DND-41 (cell line): ENCODE measurements around the gene SEPTIN5.

Experiments
- ATAC-seq: fragments of 200-7000 bp; cut with Tn5 transposase; 3 replicates; pipeline ENCODE4 v1.9.1; 2021; ENCODE audit warnings: low read depth; ENCODE audit not compliant: insufficient read depth
- DNase-seq: peaks from one replicate; pipeline ENCODE4 v3.0.0-alpha.2; 2020
- H2AFZ ChIP-seq: 2 replicates; pipeline ENCODE4 v1.6.0; 2012; ENCODE audit warnings: low read depth, low read length
- H3K27ac ChIP-seq: 2 replicates; pipeline ENCODE4 v1.5.1; 2012; ENCODE audit warnings: low read length, inconsistent platforms
- H3K27me3 ChIP-seq: fragments of 200-600 bp; sonication (generic); 2 replicates; pipeline ENCODE4 v1.6.0; 2012; ENCODE audit warnings: low read length, mild to moderate bottlenecking, inconsistent platforms; ENCODE audit not compliant: insufficient read depth, poor library complexity
- H3K36me3 ChIP-seq: 2 replicates; pipeline ENCODE4 v1.5.1; 2012; ENCODE audit warnings: low read length, inconsistent platforms; ENCODE audit not compliant: insufficient read depth
- H3K4me1 ChIP-seq: 2 replicates; pipeline ENCODE4 v1.5.1; 2012; ENCODE audit warnings: mild to moderate bottlenecking, low read length; ENCODE audit not compliant: insufficient read depth
- H3K4me2 ChIP-seq: 2 replicates; pipeline ENCODE4 v1.6.0; 2012; ENCODE audit warnings: mild to moderate bottlenecking, moderate library complexity, low read length, inconsistent platforms; ENCODE audit not compliant: insufficient read depth
- H3K4me3 ChIP-seq, 2 experiments: fragments of 200-600 bp in 1 of 2; shearing (Covaris generic) in 1 of 2; 2 replicates each; pipeline ENCODE4 v1.5.1; 2012 to 2016; ENCODE audit warnings: inconsistent platforms in 2 of 2, low read length in 2 of 2, mild to moderate bottlenecking in 2 of 2, low read depth in 1 of 2, moderate library complexity in 1 of 2
- H3K79me2 ChIP-seq: 2 replicates; pipeline ENCODE4 v1.6.0; 2012; ENCODE audit warnings: low read length, inconsistent platforms; ENCODE audit not compliant: insufficient read depth
- H3K9ac ChIP-seq: 2 replicates; pipeline ENCODE4 v1.6.0; 2012; ENCODE audit warnings: low read depth, mild to moderate bottlenecking, inconsistent platforms, low read length, moderate library complexity
- H3K9me3 ChIP-seq: 2 replicates; pipeline ENCODE4 v1.5.1; 2012; ENCODE audit warnings: low read length, moderate library complexity, mild to moderate bottlenecking, inconsistent platforms; ENCODE audit not compliant: insufficient read depth, severe bottlenecking
- H4K20me1 ChIP-seq: 2 replicates; pipeline ENCODE4 v1.6.0; 2012; ENCODE audit warnings: low read length; ENCODE audit not compliant: insufficient read depth
- EZH2 ChIP-seq: IDR thresholded peaks from 3 replicates; pipeline ENCODE4 v1.6.1; 2012; ENCODE audit warnings: borderline replicate concordance, low read depth, mild to moderate bottlenecking, moderate library complexity, low read length, inconsistent platforms; ENCODE audit not compliant: severe bottlenecking
- TF ChIP-seq, protein P1 (sequence below): IDR thresholded peaks from 2 replicates; pipeline ENCODE4 v1.5.1; 2012; ENCODE audit warnings: borderline replicate concordance, low read length, moderate library complexity, mild to moderate bottlenecking; ENCODE audit not compliant: poor library complexity, severe bottlenecking; ENCODE audit errors: extremely low read depth

The SEPTIN5 gene

GRCh38 chr22:19707347-19708290 lies 6.7 kb upstream of the SEPTIN5 start:
- no peak for ATAC-seq
- Histone ChIP-seq H3K27me3 (no peaks in the 10 kb centered on the region), H3K36me3 (no peaks in the 10 kb centered on the region), H3K4me2 (no peak overlapping the region), H3K79me2 (no peaks in the 10 kb centered on the region), H3K4me3 (no peak overlapping the region), H4K20me1 (no peaks in the 10 kb centered on the region; the same call in 1 of the 2 replicates), H2AFZ (no peak overlapping the region), H3K27ac (no peak overlapping the region), H3K4me1 (no peaks in the 10 kb centered on the region), H3K9ac (no peak overlapping the region), H3K9me3 (no peaks in the 10 kb centered on the region)
- no peak for DNase-seq
- TF ChIP-seq, protein P1, sequence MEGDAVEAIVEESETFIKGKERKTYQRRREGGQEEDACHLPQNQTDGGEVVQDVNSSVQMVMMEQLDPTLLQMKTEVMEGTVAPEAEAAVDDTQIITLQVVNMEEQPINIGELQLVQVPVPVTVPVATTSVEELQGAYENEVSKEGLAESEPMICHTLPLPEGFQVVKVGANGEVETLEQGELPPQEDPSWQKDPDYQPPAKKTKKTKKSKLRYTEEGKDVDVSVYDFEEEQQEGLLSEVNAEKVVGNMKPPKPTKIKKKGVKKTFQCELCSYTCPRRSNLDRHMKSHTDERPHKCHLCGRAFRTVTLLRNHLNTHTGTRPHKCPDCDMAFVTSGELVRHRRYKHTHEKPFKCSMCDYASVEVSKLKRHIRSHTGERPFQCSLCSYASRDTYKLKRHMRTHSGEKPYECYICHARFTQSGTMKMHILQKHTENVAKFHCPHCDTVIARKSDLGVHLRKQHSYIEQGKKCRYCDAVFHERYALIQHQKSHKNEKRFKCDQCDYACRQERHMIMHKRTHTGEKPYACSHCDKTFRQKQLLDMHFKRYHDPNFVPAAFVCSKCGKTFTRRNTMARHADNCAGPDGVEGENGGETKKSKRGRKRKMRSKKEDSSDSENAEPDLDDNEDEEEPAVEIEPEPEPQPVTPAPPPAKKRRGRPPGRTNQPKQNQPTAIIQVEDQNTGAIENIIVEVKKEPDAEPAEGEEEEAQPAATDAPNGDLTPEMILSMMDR, result no peak
- no peak for TF ChIP-seq EZH2

DNA sequence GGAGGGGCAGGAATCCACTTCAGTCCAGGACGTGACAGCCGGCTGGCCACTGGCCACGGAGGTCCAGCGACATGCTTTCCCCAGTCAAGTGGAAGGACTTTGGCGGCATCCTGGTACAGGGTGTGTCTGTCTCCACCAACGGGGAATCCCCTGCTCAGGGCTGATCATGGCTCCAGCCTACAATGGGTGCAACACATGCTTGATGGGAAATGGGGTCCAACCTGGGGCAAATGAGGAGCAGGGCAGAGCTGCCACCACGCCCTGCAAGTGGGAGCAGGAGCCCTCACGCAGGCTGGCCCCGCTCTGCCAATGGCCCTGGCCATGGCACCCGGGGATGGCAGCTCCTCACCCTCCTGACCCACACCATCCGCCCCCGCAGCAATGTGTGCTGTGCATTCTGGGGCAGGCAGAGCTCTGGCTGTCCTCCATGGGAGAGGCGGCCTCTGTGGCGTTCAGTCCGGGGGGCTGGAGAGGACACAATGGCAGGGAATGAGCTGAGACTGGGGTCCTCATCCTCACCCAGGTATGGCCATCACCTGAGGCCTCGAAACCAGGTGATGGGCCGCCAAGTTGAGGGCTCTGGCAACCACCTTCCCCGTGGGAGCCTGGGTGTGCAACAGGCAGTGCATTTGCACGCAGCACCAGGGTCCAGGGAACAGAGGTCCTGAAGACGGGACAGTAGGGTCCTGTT lies 5.8 kb upstream of the SEPTIN5 start:
- no peaks in the 10 kb centered on the region; the same call in none of the 2 replicates for H4K20me1 ChIP-seq
- H3K27ac ChIP-seq, result no peak overlapping the region
- no peak overlapping the region for H3K4me2 ChIP-seq
- TF ChIP-seq, protein P1, result no peak
- TF ChIP-seq EZH2, result no peak
- no peak overlapping the region for H2AFZ ChIP-seq
- H3K4me3 ChIP-seq, result no peak overlapping the region
- DNase-seq (no peak), ATAC-seq (no peak)
- no peak overlapping the region for H3K9ac ChIP-seq
- H3K9me3 ChIP-seq, result no peaks in the 10 kb centered on the region
- no peaks in the 10 kb centered on the region for H3K36me3 ChIP-seq
- H3K79me2 ChIP-seq, result no peaks in the 10 kb centered on the region
- H3K4me1 ChIP-seq, result no peaks in the 10 kb centered on the region
- H3K27me3 ChIP-seq, result no peaks in the 10 kb centered on the region

- H4K20me1 ChIP-seq, result no peaks in the 10 kb centered on the region; the same call in none of the 2 replicates
- no peak overlapping the region for H3K4me2 ChIP-seq
- H2AFZ ChIP-seq, result no peak overlapping the region
- no peak overlapping the region for H3K4me3 ChIP-seq
- H3K79me2 ChIP-seq, result no peaks in the 10 kb centered on the region
- no peaks in the 10 kb centered on the region for H3K36me3 ChIP-seq
- no peak for ATAC-seq
- no peaks in the 10 kb centered on the region for H3K27me3 ChIP-seq
- H3K9ac ChIP-seq, result no peak overlapping the region
- no peaks in the 10 kb centered on the region for H3K9me3 ChIP-seq
- no peaks in the 10 kb centered on the region for H3K4me1 ChIP-seq
- TF ChIP-seq, protein P1, result no peak
- no peak for TF ChIP-seq EZH2
- H3K27ac ChIP-seq, result no peak overlapping the region
- DNase-seq, result no peak
Observed at GRCh38 chr22:19709063-19709769, 5.1 kb upstream of the SEPTIN5 start.
